Ascending aorta (tissue), 2 donors: ENCODE data around the gene BPIFA1. TPM values are rescaled to one million over a fixed set of nuclear protein-coding genes. Genes with fewer than 3 reads are reported as not detected.

Source experiments
- DNase-seq, 2 donors: peaks; one replicate each; pipeline ENCODE4 v3.0.0-alpha.2; 2019; ENCODE audit warnings: low spot score in 2 of 2
- H3K27ac ChIP-seq, 2 donors: fragments of 200-600 bp; sonication (generic); one replicate each; pipeline ENCODE4 v1.5.1; 2016 to 2017; ENCODE audit warnings: mild to moderate bottlenecking in 1 of 2
- H3K27me3 ChIP-seq: fragments of 200-600 bp; sonication (generic); one replicate; pipeline ENCODE4 v1.5.1; 2017
- H3K36me3 ChIP-seq, 2 donors: fragments of 200-600 bp; sonication (generic); one replicate each; pipeline ENCODE4 v1.5.1; 2016
- H3K4me1 ChIP-seq, 2 donors: fragments of 200-600 bp; sonication (generic); one replicate each; pipeline ENCODE4 v1.5.1; 2016 to 2017; ENCODE audit warnings: mild to moderate bottlenecking in 1 of 2
- H3K4me3 ChIP-seq, 2 donors: fragments of 200-600 bp; sonication (generic); one replicate each; pipeline ENCODE4 v1.5.1; 2016 to 2017; ENCODE audit warnings: mild to moderate bottlenecking in 1 of 2
- H3K9me3 ChIP-seq, 2 donors: fragments of 200-600 bp; sonication (generic); one replicate each; pipeline ENCODE4 v1.5.1; 2016
- intact Hi-C: fragments of 100-400 bp; cut with DNase I; formaldehyde crosslinking; loops from one replicate; pipeline ENCODE4 v1.15.1; 2023
- total RNA-seq: library from RNA; depleted of rRNA; stranded (reverse); fragments of >200 nt; gene quantifications from one replicate; pipeline ENCODE4 v1.1.0, GENCODE V29; 2016
- TF ChIP-seq, protein P1 (sequence below), 3 experiments: fragments of 200-600 bp in 2 of 3; fragments of 450-650 bp in 1 of 3; sonication (generic) in 2 of 3; IDR thresholded peaks; one replicate each; pipeline ENCODE4 v1.5.1; 2016 to 2019; ENCODE audit warnings: antibody characterized with exemption in 3 of 3, mild to moderate bottlenecking in 1 of 3, moderate library complexity in 1 of 3

BPIFA1 gene
- total RNA-seq, 1 donor from 2014 or later: not detected

DNA sequence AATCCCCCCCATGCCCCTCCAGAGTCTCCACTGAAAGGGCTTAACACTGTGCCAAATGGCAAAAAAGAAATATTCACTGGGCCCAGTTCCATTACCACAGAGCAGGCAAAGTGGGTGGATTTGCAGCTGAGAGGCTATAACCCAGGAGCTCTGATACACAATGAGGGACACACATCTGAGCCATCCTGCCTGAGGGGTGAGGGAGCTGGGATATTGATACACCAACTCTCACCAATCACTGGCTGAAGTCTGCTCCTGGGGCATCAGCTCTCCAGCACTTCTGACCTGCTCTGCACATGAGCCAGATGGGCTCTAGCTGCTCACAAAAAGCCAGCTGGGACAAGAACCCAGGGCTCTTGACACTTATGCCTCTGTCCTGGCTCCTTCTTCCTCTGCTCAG is 52.1 kb downstream of the BPIFA1 start:
- Histone ChIP-seq H3K9me3 (no peaks in the 10 kb centered on the region), H3K27me3 (no peaks in the 10 kb centered on the region), H3K36me3 (no peaks in the 10 kb centered on the region), H3K4me1 (no peaks in the 10 kb centered on the region), H3K27ac (no peak overlapping the region), H3K4me3 (no peak overlapping the region)
- intact Hi-C loops: no loop called here
- DNase-seq: no peak
- TF ChIP-seq, protein P1, sequence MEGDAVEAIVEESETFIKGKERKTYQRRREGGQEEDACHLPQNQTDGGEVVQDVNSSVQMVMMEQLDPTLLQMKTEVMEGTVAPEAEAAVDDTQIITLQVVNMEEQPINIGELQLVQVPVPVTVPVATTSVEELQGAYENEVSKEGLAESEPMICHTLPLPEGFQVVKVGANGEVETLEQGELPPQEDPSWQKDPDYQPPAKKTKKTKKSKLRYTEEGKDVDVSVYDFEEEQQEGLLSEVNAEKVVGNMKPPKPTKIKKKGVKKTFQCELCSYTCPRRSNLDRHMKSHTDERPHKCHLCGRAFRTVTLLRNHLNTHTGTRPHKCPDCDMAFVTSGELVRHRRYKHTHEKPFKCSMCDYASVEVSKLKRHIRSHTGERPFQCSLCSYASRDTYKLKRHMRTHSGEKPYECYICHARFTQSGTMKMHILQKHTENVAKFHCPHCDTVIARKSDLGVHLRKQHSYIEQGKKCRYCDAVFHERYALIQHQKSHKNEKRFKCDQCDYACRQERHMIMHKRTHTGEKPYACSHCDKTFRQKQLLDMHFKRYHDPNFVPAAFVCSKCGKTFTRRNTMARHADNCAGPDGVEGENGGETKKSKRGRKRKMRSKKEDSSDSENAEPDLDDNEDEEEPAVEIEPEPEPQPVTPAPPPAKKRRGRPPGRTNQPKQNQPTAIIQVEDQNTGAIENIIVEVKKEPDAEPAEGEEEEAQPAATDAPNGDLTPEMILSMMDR (IDR thresholded peaks at IDR 0.05): no peak

DNA sequence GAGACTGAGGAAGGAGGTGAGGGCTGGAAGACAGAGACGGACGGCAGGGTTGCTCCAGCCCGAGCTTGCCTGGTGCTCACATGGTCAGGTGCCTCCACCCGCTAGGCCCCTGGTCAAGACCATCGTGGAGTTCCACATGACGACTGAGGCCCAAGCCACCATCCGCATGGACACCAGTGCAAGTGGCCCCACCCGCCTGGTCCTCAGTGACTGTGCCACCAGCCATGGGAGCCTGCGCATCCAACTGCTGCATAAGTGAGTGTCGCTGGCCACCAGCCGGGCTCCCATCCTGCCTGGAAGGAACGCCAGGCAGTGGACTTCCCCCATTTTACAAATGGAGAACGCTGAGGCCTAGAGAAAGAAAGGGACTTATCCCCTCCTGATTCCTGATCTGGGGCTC is 55.1 kb downstream of the BPIFA1 start:
- H3K4me1 ChIP-seq: no peaks in the 10 kb centered on the region
- TF ChIP-seq, protein P1 (IDR thresholded peaks at IDR 0.05): no peak
- H3K27ac ChIP-seq: no peak overlapping the region
- DNase-seq: no peak
- H3K36me3 ChIP-seq: no peaks in the 10 kb centered on the region
- intact Hi-C loops: loop anchor here (10.0 kb wide), 1 partner anchor 386 kb away; no protein-coding TSS in a partner anchor
- H3K9me3 ChIP-seq: no peaks in the 10 kb centered on the region
- H3K4me3 ChIP-seq: no peak overlapping the region
- H3K27me3 ChIP-seq: no peaks in the 10 kb centered on the region

DNA sequence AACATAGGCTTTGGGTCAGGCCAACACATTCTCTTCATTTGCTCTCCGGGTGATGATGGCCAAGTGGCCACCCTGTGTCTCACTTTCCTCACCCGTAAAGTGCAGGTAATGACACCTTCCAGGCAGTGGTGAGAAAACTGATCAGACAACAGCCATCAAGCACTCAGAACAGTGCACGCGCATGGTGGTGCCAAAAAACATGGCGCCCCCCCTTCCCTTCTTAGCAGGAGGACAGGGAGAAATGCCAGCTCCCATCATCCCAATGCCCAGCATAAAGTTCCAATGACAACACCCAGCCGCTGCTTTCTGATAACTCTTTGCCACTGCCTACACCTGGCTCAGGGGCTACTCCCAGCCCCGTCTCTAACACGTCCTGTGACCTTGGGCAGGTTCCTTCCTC is 55.6 kb downstream of the BPIFA1 start:
- DNase-seq: no peak
- H3K9me3 ChIP-seq: no peaks in the 10 kb centered on the region
- H3K4me1 ChIP-seq: no peaks in the 10 kb centered on the region
- H3K4me3 ChIP-seq: no peak overlapping the region
- no peaks in the 10 kb centered on the region for H3K27me3 ChIP-seq
- intact Hi-C loops: loop anchor here (10.0 kb wide), 1 partner anchor 387 kb away; no protein-coding TSS in a partner anchor
- TF ChIP-seq, protein P1 (IDR thresholded peaks at IDR 0.05): no peak
- H3K27ac ChIP-seq: no peak overlapping the region
- H3K36me3 ChIP-seq: no peaks in the 10 kb centered on the region

DNA sequence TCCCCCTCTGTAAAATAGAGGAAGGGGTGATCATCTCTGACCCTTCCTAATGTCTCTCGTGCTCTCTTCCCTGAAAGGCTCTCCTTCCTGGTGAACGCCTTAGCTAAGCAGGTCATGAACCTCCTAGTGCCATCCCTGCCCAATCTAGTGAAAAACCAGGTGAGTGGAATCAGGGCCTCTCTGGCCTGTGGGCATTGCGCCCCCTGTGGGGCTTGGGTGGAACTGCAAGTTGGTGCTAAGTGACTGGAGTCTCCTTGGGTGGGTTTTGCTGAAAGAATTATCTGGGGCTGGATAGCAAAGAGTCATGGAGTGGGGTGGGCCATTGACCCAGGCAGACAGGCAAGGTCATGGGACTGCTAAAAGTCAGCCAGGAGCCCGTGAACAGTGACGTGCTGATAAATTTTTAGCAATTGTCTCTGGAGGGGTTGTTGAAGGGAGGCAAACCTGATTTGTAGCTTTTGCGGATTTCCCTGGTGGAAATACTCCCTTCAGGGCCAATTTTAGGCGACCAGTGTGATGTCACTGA is 56.1 kb downstream of the BPIFA1 start:
- no peak overlapping the region for H3K27ac ChIP-seq
- H3K4me1 ChIP-seq: no peaks in the 10 kb centered on the region
- no peak for DNase-seq
- no peak overlapping the region for H3K4me3 ChIP-seq
- TF ChIP-seq, protein P1 (IDR thresholded peaks at IDR 0.05): peak in 2 of 3 experiments; percentile 40 to 58
- H3K27me3 ChIP-seq: no peaks in the 10 kb centered on the region
- H3K36me3 ChIP-seq: no peaks in the 10 kb centered on the region
- intact Hi-C loops: loop anchor here (10.0 kb wide), 1 partner anchor 387 kb away; no protein-coding TSS in a partner anchor
- no peaks in the 10 kb centered on the region for H3K9me3 ChIP-seq

Other genes with a start within 250 kb of the BPIFA1 start
- gene SUN5, start 231.6 kb upstream of the BPIFA1 start, total RNA-seq: not detected
- not detected for gene BPIFB2, start 228.3 kb upstream of the BPIFA1 start, total RNA-seq
- gene BPIFB6, start 204.3 kb upstream of the BPIFA1 start, total RNA-seq: not detected
- gene BPIFB3, start 182.1 kb upstream of the BPIFA1 start, total RNA-seq: not detected
- gene BPIFB4, start 156.4 kb upstream of the BPIFA1 start, total RNA-seq: not detected
- gene BPIFA2, start 67.8 kb upstream of the BPIFA1 start, total RNA-seq: not detected
- gene BPIFA3, start 18.6 kb upstream of the BPIFA1 start, total RNA-seq: not detected
- gene BPIFB1, start 47.2 kb downstream of the BPIFA1 start, total RNA-seq: not detected
- 42.8 TPM for gene CDK5RAP1, start 165.5 kb downstream of the BPIFA1 start, total RNA-seq
- gene SNTA1, start 207.8 kb downstream of the BPIFA1 start, total RNA-seq: 108 TPM